Ishikawa (cell line): ENCODE data around the gene P3H2.

Source experiments
- EGR1 ChIP-seq: IDR thresholded peaks from 2 replicates; pipeline ENCODE4 v1.6.1; 2012
- NFIC ChIP-seq: IDR thresholded peaks from 2 replicates; pipeline ENCODE4 v1.6.1; 2012
- RAD21 ChIP-seq: IDR thresholded peaks from 2 replicates; pipeline ENCODE4 v1.6.1; 2012; ENCODE audit warnings: low read depth
- TAF1 ChIP-seq: IDR thresholded peaks from 2 replicates; pipeline ENCODE4 v1.6.1; 2012; ENCODE audit warnings: low read depth, mild to moderate bottlenecking
- TCF12 ChIP-seq: IDR thresholded peaks from 2 replicates; pipeline ENCODE4 v1.6.1; 2012; ENCODE audit warnings: low read depth
- TEAD4 ChIP-seq: IDR thresholded peaks from 2 replicates; pipeline ENCODE4 v1.6.1; 2012
- YY1 ChIP-seq: IDR thresholded peaks from 2 replicates; pipeline ENCODE4 v1.6.1; 2012; ENCODE audit warnings: low read depth
- ZBTB7A ChIP-seq: IDR thresholded peaks from 2 replicates; pipeline ENCODE4 v1.6.1; 2012; ENCODE audit warnings: low read depth
- TF ChIP-seq, protein P1 (sequence below): IDR thresholded peaks from 2 replicates; pipeline ENCODE4 v1.6.1; 2012; ENCODE audit warnings: low read depth, mild to moderate bottlenecking

DNA sequence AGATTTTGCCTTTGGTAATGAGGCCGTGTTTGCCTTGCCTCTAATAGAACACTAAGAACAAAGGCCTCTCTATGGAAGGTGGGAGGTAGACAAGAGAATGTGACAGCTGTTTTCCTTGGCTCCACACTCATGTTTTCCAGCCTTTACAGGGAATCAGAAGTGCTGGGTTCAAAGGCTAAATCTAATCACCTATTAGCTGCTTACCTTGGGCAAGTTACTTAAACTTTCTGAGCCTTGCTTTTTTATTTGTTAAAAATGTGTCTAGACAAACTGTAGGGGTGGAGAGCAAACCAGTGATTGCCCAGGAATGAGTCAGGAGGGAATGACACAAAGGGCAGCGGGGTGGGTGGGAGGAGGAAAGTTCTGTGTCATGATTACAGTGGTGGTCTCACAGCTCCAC is 179.0 kb downstream of the P3H2 start:
- TF ChIP-seq TAF1 (no peak), NFIC (no peak), TCF12 (no peak), ZBTB7A (no peak), EGR1 (no peak), RAD21 (no peak), YY1 (no peak), TEAD4 (no peak)
- TF ChIP-seq, protein P1, sequence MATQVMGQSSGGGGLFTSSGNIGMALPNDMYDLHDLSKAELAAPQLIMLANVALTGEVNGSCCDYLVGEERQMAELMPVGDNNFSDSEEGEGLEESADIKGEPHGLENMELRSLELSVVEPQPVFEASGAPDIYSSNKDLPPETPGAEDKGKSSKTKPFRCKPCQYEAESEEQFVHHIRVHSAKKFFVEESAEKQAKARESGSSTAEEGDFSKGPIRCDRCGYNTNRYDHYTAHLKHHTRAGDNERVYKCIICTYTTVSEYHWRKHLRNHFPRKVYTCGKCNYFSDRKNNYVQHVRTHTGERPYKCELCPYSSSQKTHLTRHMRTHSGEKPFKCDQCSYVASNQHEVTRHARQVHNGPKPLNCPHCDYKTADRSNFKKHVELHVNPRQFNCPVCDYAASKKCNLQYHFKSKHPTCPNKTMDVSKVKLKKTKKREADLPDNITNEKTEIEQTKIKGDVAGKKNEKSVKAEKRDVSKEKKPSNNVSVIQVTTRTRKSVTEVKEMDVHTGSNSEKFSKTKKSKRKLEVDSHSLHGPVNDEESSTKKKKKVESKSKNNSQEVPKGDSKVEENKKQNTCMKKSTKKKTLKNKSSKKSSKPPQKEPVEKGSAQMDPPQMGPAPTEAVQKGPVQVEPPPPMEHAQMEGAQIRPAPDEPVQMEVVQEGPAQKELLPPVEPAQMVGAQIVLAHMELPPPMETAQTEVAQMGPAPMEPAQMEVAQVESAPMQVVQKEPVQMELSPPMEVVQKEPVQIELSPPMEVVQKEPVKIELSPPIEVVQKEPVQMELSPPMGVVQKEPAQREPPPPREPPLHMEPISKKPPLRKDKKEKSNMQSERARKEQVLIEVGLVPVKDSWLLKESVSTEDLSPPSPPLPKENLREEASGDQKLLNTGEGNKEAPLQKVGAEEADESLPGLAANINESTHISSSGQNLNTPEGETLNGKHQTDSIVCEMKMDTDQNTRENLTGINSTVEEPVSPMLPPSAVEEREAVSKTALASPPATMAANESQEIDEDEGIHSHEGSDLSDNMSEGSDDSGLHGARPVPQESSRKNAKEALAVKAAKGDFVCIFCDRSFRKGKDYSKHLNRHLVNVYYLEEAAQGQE: no peak
